Esophagus squamous epithelium (tissue), 5 donors: ENCODE measurements around the gene STAC. TPM values are rescaled to one million over a fixed set of nuclear protein-coding genes. Genes with fewer than 3 reads are reported as not detected.
"Not testable (repeated sequence)": the region's sequence is repeated elsewhere in the genome, so short reads cannot be mapped to it uniquely, and the experiment has no call there.

Experiments
- DNase-seq: peaks from one replicate; lab custom pipeline; 2025; lab: John Stamatoyannopoulos, UW
- H3K27ac ChIP-seq, 4 donors: fragments of 200-600 bp; sonication (generic); one replicate each; pipeline ENCODE4 v1.5.1; 2016 to 2019; ENCODE audit warnings: mild to moderate bottlenecking in 1 of 4
- H3K27me3 ChIP-seq, 4 donors: fragments of 200-600 bp; sonication (generic); 1 replicate in 3 of 4; 2 replicates in 1 of 4; pipeline versions ENCODE4 v1.5.1 to v1.6.0; 2017 to 2021; ENCODE audit warnings: antibody characterized with exemption in 1 of 4
- H3K36me3 ChIP-seq, 3 donors: fragments of 200-600 bp; sonication (generic); one replicate each; pipeline ENCODE4 v1.5.1; 2016 to 2019
- H3K4me1 ChIP-seq, 3 donors: fragments of 200-600 bp; sonication (generic); one replicate each; pipeline ENCODE4 v1.5.1; 2017 to 2019
- H3K4me3 ChIP-seq, 4 donors: fragments of 200-600 bp; sonication (generic); 1 replicate in 3 of 4; 2 replicates in 1 of 4; pipeline ENCODE4 v1.5.1; 2016 to 2019; ENCODE audit warnings: mild to moderate bottlenecking in 2 of 4, moderate library complexity in 1 of 4
- H3K9me3 ChIP-seq, 3 donors: fragments of 200-600 bp; sonication (generic); one replicate each; pipeline ENCODE4 v1.5.1; 2016 to 2019
- CTCF ChIP-seq, 6 experiments: fragments of 450-650 bp in 4 of 6; fragments of 200-600 bp in 2 of 6; sonication (generic) in 2 of 6; IDR thresholded peaks; one replicate each; pipeline ENCODE4 v1.5.1; 2016 to 2019; ENCODE audit warnings: antibody characterized with exemption in 6 of 6, mild to moderate bottlenecking in 4 of 6, moderate library complexity in 4 of 6
- POLR2A ChIP-seq, 4 donors: fragments of 450-650 bp; IDR thresholded peaks; one replicate each; pipeline ENCODE4 v1.6.1; 2017; ENCODE audit warnings: antibody characterized with exemption in 4 of 4, mild to moderate bottlenecking in 4 of 4, moderate library complexity in 3 of 4
- WGBS, 2 donors: methylation state at CpG; one replicate each; pipeline ENCODE4 v1.1.5; 2018; 5-methylcytosine and 5-hydroxymethylcytosine counted together
- intact Hi-C: fragments of 100-400 bp; cut with DNase I; formaldehyde crosslinking; loops from one replicate; pipeline ENCODE4 v1.15.0; 2022
- total RNA-seq, 4 donors: library from RNA; depleted of rRNA; stranded (reverse); fragments of >200 nt; gene quantifications; one replicate each; pipeline ENCODE4 v1.1.0, GENCODE V29; 2016
- donor health status: DM: yes; HTN: yes; CAD: no.

The STAC gene
- total RNA-seq, 4 donors from 2014 or later: 0.15 to 0.79 (median 0.46) TPM

GRCh38 chr3:36443028-36443686, 62.9 kb downstream of the STAC start:
- Histone ChIP-seq H3K4me1 (no peaks in the 10 kb centered on the region), H3K27me3 (no peaks in the 10 kb centered on the region), H3K36me3 (no peaks in the 10 kb centered on the region), H3K9me3 (no peaks in the 10 kb centered on the region), H3K27ac (no peak overlapping the region), H3K4me3 (no peak overlapping the region)
- 57 to 58% methylated on average over 5 to 8 of the region's 10 CpGs for WGBS, 2 donors
- intact Hi-C loops: no loop called here
- TF ChIP-seq POLR2A (IDR thresholded peaks at IDR 0.05): no peak
- TF ChIP-seq CTCF (IDR thresholded peaks at IDR 0.05): no peak
- no peak for DNase-seq

GRCh38 chr3:36444909-36445308, 64.6 kb downstream of the STAC start:
- no peaks in the 10 kb centered on the region for H3K9me3 ChIP-seq
- no peak for TF ChIP-seq POLR2A (IDR thresholded peaks at IDR 0.05)
- no peak for TF ChIP-seq CTCF (IDR thresholded peaks at IDR 0.05)
- no peak for DNase-seq
- 75 to 78% methylated on average over 1 of the region's 1 CpG for WGBS, 2 donors
- no peak overlapping the region for H3K27ac ChIP-seq
- no peaks in the 10 kb centered on the region for H3K4me1 ChIP-seq
- intact Hi-C loops: no loop called here
- no peak overlapping the region for H3K4me3 ChIP-seq
- no peaks in the 10 kb centered on the region for H3K27me3 ChIP-seq
- no peaks in the 10 kb centered on the region for H3K36me3 ChIP-seq

GRCh38 chr3:36446276-36446675, 66.0 kb downstream of the STAC start:
- no peaks in the 10 kb centered on the region for H3K27me3 ChIP-seq
- DNase-seq: no peak
- no peak overlapping the region for H3K4me3 ChIP-seq
- intact Hi-C loops: no loop called here
- TF ChIP-seq POLR2A (IDR thresholded peaks at IDR 0.05): no peak
- H3K9me3 ChIP-seq: no peaks in the 10 kb centered on the region
- no peaks in the 10 kb centered on the region for H3K36me3 ChIP-seq
- no peaks in the 10 kb centered on the region for H3K4me1 ChIP-seq
- H3K27ac ChIP-seq: no peak overlapping the region

- WGBS, 2 donors: 74% methylated on average over 2 of the region's 2 CpGs; no CpG with 5 or more reads in 1 of the 2 donors
Observed at GRCh38 chr3:36447061-36447460, 66.8 kb downstream of the STAC start.

GRCh38 chr3:36451816-36452215, 71.5 kb downstream of the STAC start:
- DNase-seq: no peak
- Histone ChIP-seq H3K4me3 (no peak overlapping the region), H3K4me1 (no peaks in the 10 kb centered on the region), H3K9me3 (no peaks in the 10 kb centered on the region), H3K36me3 (no peaks in the 10 kb centered on the region), H3K27ac (no peak overlapping the region), H3K27me3 (no peaks in the 10 kb centered on the region)
- TF ChIP-seq POLR2A (IDR thresholded peaks at IDR 0.05) (no peak), CTCF (IDR thresholded peaks at IDR 0.05) (no peak)
- 8 to 17% methylated on average over 1 of the region's 1 CpG for WGBS, 2 donors
- intact Hi-C loops: no loop called here

More at GRCh38 chr3:36447061-36447460, 66.8 kb downstream of the STAC start:
- Histone ChIP-seq H3K9me3 (no peaks in the 10 kb centered on the region), H3K4me3 (no peak overlapping the region), H3K27me3 (no peaks in the 10 kb centered on the region), H3K27ac (no peak overlapping the region), H3K4me1 (no peaks in the 10 kb centered on the region), H3K36me3 (no peaks in the 10 kb centered on the region)
- intact Hi-C loops: no loop called here
- TF ChIP-seq CTCF (IDR thresholded peaks at IDR 0.05) (no peak), POLR2A (IDR thresholded peaks at IDR 0.05) (no peak)
- DNase-seq: no peak

GRCh38 chr3:36453213-36453612, 72.9 kb downstream of the STAC start:
- H3K27ac ChIP-seq, intact Hi-C loops, H3K4me3 ChIP-seq, H3K9me3 ChIP-seq, H3K4me1 ChIP-seq, H3K36me3 ChIP-seq, H3K27me3 ChIP-seq, DNase-seq: not testable (repeated sequence)
- 100% methylated on average over 1 to 2 of the region's 30 CpGs for WGBS, 2 donors

- H3K4me1 ChIP-seq, intact Hi-C loops, H3K36me3 ChIP-seq, H3K27ac ChIP-seq, H3K4me3 ChIP-seq, H3K27me3 ChIP-seq, H3K9me3 ChIP-seq, DNase-seq: not testable (repeated sequence)
- 90% methylated on average over 2 to 6 of the region's 6 CpGs for WGBS, 2 donors
Observed at GRCh38 chr3:36453896-36454295, 73.6 kb downstream of the STAC start.
